T-helper 1 cell treated with Interleukin-12 subunit alpha and Interleukin-12 subunit beta and Interleukin-4 antibody, amounts not matched to agents 30 μg/mL and 1 μg/mL, for 36 hours (primary cell): Measurements from ENCODE around the gene RASGRP1.

Source experiments
- H3K27ac Mint-ChIP-seq: one replicate; pipeline ENCODE4 v1.8.0; 2021; ENCODE audit warnings: mild to moderate bottlenecking, mixed read lengths
- H3K27me3 Mint-ChIP-seq: one replicate; pipeline ENCODE4 v1.8.0; 2021; ENCODE audit warnings: low read depth, mixed read lengths
- H3K36me3 Mint-ChIP-seq: one replicate; pipeline ENCODE4 v1.8.0; 2021; ENCODE audit warnings: low read depth, mixed read lengths
- H3K4me1 Mint-ChIP-seq: one replicate; pipeline ENCODE4 v1.8.0; 2021; ENCODE audit warnings: low read depth, mixed read lengths
- H3K4me3 Mint-ChIP-seq: one replicate; pipeline ENCODE4 v1.8.0; 2021; ENCODE audit warnings: mild to moderate bottlenecking, moderate library complexity, mixed read lengths
- H3K9me3 Mint-ChIP-seq: one replicate; pipeline ENCODE4 v1.8.0; 2021; ENCODE audit warnings: mixed read lengths

RASGRP1 gene

GRCh38 chr15:38460543-38460942, 104.1 kb downstream of the RASGRP1 start:
- H3K4me1 Mint-ChIP-seq, result peaks cover 37% of the 10 kb centered on the region
- no peak overlapping the region for H3K27ac Mint-ChIP-seq
- H3K4me3 Mint-ChIP-seq, result no peak overlapping the region

GRCh38 chr15:38459480-38459879, 105.1 kb downstream of the RASGRP1 start:
- Mint-ChIP-seq H3K27ac (no peak overlapping the region), H3K27me3 (no peaks in the 10 kb centered on the region), H3K4me3 (no peak overlapping the region), H3K9me3 (no peaks in the 10 kb centered on the region), H3K4me1 (peaks cover 45% of the 10 kb centered on the region), H3K36me3 (peaks cover 9% of the 10 kb centered on the region)

More at GRCh38 chr15:38460543-38460942, 104.1 kb downstream of the RASGRP1 start:
- peaks cover 9% of the 10 kb centered on the region for H3K36me3 Mint-ChIP-seq
- no peaks in the 10 kb centered on the region for H3K9me3 Mint-ChIP-seq
- H3K27me3 Mint-ChIP-seq, result no peaks in the 10 kb centered on the region

DNA sequence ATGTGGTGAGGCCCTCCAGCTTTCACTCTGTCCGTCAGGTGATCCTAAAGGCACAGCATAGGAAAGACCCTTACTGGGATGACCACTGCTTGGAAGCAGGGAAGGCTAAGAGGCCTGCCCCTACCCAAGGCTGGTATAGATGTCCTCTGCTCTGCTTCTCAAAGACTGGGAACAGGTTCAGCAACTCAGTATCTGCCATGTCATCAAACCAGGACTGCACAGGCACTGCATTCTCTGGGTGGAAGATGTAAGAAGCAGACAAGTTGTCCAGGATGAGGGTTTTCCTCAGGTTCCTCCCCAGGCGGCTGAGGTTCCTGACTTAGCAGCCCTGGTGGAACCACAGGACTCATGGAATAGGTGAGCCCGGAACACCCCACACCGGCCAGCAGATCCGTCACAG, 106.0 kb downstream of the RASGRP1 start:
- Mint-ChIP-seq H3K4me1 (peaks cover 48% of the 10 kb centered on the region), H3K4me3 (no peak overlapping the region), H3K27ac (no peak overlapping the region), H3K27me3 (no peaks in the 10 kb centered on the region), H3K9me3 (no peaks in the 10 kb centered on the region), H3K36me3 (peaks cover 9% of the 10 kb centered on the region)

GRCh38 chr15:38455092-38455491, 109.5 kb downstream of the RASGRP1 start:
- peaks cover 19% of the 10 kb centered on the region for H3K27me3 Mint-ChIP-seq
- peaks cover 33% of the 10 kb centered on the region for H3K4me1 Mint-ChIP-seq
- H3K9me3 Mint-ChIP-seq, result no peaks in the 10 kb centered on the region
- peaks cover 9% of the 10 kb centered on the region for H3K36me3 Mint-ChIP-seq
- peak overlapping the region; percentile 95 for H3K4me3 Mint-ChIP-seq
- H3K27ac Mint-ChIP-seq, result peak overlapping the region; percentile 96

DNA sequence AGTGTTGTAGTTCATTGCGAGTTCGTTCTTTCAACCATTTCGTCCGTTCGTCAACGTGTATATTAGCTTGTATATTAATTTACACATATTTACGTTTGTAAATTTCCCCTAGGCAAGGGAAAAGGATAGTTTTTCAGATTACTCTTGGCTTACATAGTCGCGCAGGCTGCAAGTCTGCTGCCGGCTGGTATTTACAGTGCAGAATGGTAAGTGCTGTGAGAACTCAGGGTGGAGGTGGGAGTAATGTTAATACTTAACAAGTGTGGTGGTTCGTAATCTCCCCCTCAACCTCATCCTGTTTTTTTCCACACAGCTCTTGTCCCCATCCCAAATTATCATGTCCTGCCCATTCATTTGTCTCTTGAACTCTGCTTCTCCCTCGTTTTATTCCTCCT, 109.9 kb downstream of the RASGRP1 start:
- H3K27ac Mint-ChIP-seq, result peak overlapping the region; percentile 96
- peaks cover 29% of the 10 kb centered on the region for H3K4me1 Mint-ChIP-seq
- peaks cover 23% of the 10 kb centered on the region for H3K27me3 Mint-ChIP-seq
- H3K36me3 Mint-ChIP-seq, result peaks cover 9% of the 10 kb centered on the region
- peak overlapping the region; percentile 95 for H3K4me3 Mint-ChIP-seq
- no peaks in the 10 kb centered on the region for H3K9me3 Mint-ChIP-seq

- Mint-ChIP-seq H3K27me3 (peaks cover 27% of the 10 kb centered on the region), H3K4me1 (peaks cover 28% of the 10 kb centered on the region), H3K4me3 (peak within 1 kb of the TSS; percentile 95), H3K27ac (peak within 1 kb of the TSS; percentile 96), H3K9me3 (no peaks in the 10 kb centered on the region), H3K36me3 (peaks cover 8% of the 10 kb centered on the region)
Observed at GRCh38 chr15:38453971-38454695, 110.5 kb downstream of the RASGRP1 start, which contains the start of gene FAM98B. TSS of gene FAM98B (plus strand) at chr15:38454127. CDS start at chr15:38454162, 35 bp downstream.

- Mint-ChIP-seq H3K4me3 (no peak overlapping the region), H3K27me3 (peaks cover 46% of the 10 kb centered on the region), H3K36me3 (no peaks in the 10 kb centered on the region), H3K27ac (peak overlapping the region; percentile 52), H3K4me1 (peaks cover 18% of the 10 kb centered on the region), H3K9me3 (no peaks in the 10 kb centered on the region)
Observed at GRCh38 chr15:38441130-38441519, 123.5 kb downstream of the RASGRP1 start.

GRCh38 chr15:38440353-38441129, 124.1 kb downstream of the RASGRP1 start:
- H3K9me3 Mint-ChIP-seq, result no peaks in the 10 kb centered on the region
- H3K27ac Mint-ChIP-seq, result peak overlapping the region; percentile 69
- peaks cover 18% of the 10 kb centered on the region for H3K4me1 Mint-ChIP-seq
- peaks cover 52% of the 10 kb centered on the region for H3K27me3 Mint-ChIP-seq
- peak overlapping the region; percentile 2 for H3K4me3 Mint-ChIP-seq
- no peaks in the 10 kb centered on the region for H3K36me3 Mint-ChIP-seq
